GM21619 (cell line): ENCODE results near the gene PAX4.

Experiments used
- ATAC-seq: cut with Tn5 transposase; IDR thresholded peaks from one replicate; pipeline ENCODE4 v1.9.1; 2021; ENCODE audit not compliant: unreplicated experiment

The PAX4 gene

DNA sequence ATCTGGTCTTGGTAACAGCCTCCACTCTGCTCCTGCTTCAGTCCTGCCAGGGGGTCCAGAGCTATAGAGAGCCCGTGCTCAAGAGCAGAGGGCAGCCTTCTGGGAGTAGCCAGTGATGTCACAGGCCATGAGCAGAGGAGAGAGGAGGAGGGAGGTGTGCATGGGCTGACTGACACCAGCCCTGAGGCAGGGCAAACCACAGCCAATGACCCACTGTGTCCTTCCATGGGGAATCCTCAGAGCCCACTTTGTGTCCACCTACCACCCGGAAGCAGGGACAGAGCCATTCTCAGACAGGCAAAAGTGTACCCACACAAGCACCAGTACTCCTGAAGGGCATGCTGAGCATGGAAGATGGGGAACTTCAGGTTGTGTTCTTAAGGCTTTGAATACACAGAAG, at the start of gene PAX4:
Gene PAX4, minus strand, starts transcription at position 101 of the 400 bp plus-strand sequence. CDS start 2,214 bp downstream, outside the sequence.
- no peak for ATAC-seq

GRCh38 chr7:127667017-127667670, 49.2 kb upstream of the PAX4 start:
- no peak for ATAC-seq

GRCh38 chr7:127666602-127667001, 48.7 kb upstream of the PAX4 start:
- ATAC-seq, result no peak

DNA sequence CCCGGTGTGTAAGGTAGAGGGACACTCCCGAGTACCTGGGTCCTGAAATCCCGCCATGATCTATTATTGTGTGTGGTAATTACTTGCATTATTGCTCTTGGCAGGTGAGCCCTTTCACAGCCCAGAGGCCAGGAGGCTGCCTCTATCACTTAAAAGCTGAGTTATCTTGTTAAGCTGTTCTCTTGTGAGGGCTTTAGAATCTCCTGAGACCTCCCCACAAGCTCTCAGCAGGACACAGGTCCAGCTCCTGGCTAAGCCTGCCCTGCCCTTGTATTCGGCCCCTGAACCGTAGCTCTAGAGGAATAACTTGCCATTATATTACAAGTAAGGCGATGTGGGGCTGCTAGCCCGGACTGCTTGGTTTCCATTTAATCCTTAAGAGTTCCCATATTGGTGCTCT, 48.0 kb upstream of the PAX4 start:
- ATAC-seq, result no peak

- ATAC-seq, result no peak
Measured at GRCh38 chr7:127658970-127659630, 41.2 kb upstream of the PAX4 start.

GRCh38 chr7:127657500-127657899, 39.6 kb upstream of the PAX4 start:
- ATAC-seq, result no peak

GRCh38 chr7:127655720-127656119, 37.8 kb upstream of the PAX4 start:
- ATAC-seq, result no peak

GRCh38 chr7:127654404-127655394, 36.8 kb upstream of the PAX4 start:
- ATAC-seq, result no peak

DNA sequence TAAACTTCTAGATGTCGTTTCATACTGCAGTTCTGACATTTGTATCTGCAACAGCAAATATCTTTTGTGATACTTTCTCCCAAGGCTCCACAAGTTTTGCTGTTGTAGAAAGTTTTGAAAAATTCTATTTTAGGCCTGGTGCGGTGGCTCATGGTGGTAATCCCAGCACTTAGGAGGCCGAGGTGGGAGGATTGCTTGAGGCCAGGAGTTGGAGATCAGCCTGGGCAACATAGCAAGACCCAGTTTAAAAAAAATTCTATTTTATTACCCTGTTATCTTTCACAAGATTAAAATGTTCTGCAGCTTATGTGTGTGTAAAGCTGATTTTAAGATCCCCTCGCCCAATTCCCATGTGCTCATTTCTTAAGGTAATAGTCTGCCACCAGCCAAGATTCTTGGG, 35.5 kb upstream of the PAX4 start:
- no peak for ATAC-seq

- ATAC-seq, result peak; percentile 11
Measured at GRCh38 chr7:127652333-127653248, 34.6 kb upstream of the PAX4 start.

DNA sequence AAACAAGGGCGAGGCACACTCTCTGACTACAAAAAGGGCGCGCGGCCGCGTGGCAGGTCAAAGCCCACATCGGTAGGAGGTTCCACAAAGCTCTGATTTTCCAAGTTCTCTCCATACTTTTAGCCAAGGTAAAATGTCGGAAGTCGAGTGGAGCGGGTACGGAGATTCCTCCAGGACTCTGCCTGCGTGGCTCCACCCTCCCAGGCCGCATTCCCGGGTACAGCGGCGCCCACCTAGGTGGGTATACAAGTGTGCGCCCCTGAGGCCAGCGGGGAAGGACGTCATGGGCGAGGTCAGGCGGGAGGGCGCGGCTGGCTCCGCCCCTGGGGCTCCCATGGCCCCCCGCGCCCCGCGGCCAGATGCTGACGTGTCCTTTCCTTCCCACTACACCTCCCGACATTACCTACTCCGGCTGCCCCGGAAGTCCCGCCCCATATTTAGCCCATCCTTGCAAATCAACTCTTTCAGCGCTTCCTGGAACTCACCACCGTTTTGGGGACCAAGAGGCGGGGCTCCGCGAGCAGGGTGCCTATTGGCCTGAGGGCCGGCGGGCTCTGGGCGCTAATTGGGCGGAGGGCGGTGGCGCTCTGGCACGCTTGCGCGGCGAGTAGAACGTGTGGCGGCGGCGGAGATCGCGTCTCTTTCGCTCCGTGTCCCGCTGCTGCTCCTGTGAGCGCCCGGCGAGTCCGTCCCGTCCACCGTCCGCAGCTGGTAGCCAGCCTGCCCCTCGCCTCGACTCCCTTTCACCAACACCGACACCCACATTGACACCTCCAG, 33.8 kb upstream of the PAX4 start, which contains the start of gene SND1:
Gene SND1, plus strand, starts transcription at position 639 of the 777 bp plus-strand sequence. CDS start 180 bp downstream, outside the sequence.
- ATAC-seq, result peak; percentile 96

- no peak for ATAC-seq
Measured at GRCh38 chr7:127650847-127651555, 33.1 kb upstream of the PAX4 start.

DNA sequence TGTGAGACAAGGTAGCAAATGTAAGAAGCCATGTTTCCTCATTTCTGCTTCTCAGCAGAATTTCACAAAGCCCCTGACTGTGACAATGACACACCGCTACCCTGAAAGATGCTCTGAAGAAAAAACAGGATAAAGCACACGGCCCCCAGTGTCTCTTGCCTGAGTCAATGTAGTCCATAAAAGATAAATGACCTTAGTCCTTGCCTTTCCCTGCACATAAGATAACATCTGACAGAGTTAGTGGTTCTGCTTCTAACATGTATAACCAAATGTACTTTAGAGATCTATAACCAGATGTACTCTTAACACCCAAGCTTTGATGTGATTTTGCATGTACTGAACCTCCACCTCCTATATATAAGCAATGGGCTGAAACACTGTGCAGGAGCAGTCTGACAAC, 31.0 kb upstream of the PAX4 start:
- no peak for ATAC-seq

GRCh38 chr7:127647636-127648035, 29.7 kb upstream of the PAX4 start:
- ATAC-seq, result no peak

DNA sequence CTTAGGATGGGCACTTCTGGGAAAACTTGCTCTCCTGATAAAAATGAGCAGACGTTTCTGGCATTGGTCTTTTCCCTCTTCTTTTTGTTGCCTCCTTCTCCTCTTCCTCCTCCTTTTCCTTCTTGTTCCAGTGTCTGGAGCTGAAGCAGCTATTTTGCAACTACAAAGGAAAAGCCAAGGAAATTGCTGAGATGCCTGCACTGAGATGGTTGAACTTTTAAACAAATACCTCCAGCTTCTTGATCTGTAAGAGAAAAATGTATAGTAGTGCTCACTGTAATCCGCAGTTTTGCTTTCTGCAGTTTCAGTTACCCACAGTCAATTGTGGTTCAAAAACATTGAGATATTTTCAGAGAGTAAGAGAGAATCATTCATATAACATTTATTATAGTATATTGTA, 26.5 kb upstream of the PAX4 start:
- ATAC-seq, result no peak

DNA sequence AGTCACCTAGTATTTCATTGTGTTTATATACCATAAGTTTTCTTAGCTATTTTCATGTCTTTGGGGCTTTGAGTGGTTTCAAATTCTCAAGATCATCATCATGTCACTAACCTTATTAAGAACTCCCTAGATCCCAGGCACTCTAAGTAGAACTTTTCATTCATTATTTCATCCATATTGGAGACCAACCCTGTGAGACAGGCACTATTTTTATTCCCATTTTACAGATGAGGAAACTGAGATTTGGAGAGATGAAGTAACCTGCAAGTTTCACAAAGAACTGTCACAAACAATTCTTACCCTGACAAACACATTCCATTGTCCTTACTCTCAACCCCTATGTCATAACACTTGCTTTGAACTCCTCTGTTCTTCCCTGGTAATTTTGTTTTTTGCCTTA, 20.3 kb upstream of the PAX4 start:
- ATAC-seq, result no peak

GRCh38 chr7:127635659-127636285, 17.8 kb upstream of the PAX4 start:
- peak; percentile 71 for ATAC-seq

DNA sequence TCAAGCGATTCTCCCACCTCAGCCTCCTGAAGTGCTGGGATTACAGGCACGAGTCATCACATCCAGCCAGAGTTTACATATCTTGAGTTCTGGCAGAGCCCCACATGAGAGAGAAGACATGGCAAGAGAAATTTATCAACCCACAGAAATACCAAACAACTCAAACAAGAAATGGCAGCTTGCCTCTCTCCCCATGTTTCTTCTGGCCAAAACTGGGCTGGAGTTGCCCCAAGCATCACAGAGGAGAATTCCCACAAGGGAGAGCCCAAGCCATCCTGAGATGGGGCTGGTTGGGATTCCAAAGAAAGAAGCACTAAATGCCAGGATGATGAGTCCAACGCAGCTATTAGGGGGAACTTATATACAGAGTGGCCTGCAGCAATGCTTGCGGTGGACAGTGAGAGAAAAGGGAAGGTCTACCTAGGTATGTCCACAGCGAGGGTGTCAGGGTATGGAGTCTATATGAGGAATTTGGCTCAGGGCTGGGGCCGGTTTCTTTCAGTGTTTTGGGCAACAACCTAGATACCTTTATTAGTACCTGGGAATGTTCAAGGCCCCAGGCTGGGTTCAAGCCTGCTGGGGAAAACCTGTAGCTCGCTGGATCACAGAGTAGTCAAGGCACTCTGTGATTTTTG, 14.5 kb upstream of the PAX4 start:
- ATAC-seq, result no peak
